Transverse colon (tissue), 4 donors: ENCODE data around the gene HNRNPDL. TPM values are rescaled to one million over a fixed set of nuclear protein-coding genes. Genes with fewer than 3 reads are reported as not detected.
"Not testable (repeated sequence)": the region's sequence is repeated elsewhere in the genome, so short reads cannot be mapped to it uniquely, and the experiment has no call there.

Experiments
- DNase-seq: peaks from one replicate; pipeline ENCODE4 v3.0.0-alpha.2; 2019
- H3K27ac ChIP-seq, 4 donors: fragments of 200-600 bp; sonication (generic); 2 replicates each; pipeline ENCODE4 v1.5.1; 2016 to 2018; ENCODE audit warnings: inconsistent platforms in 4 of 4
- H3K27me3 ChIP-seq: fragments of 200-600 bp; sonication (generic); 2 replicates; pipeline ENCODE4 v1.5.1; 2017; ENCODE audit warnings: inconsistent platforms
- H3K36me3 ChIP-seq, 4 donors: fragments of 200-600 bp; sonication (generic); 2 replicates each; pipeline ENCODE4 v1.5.1; 2017 to 2019; ENCODE audit warnings: inconsistent platforms in 4 of 4
- H3K4me1 ChIP-seq, 4 donors: fragments of 200-600 bp; sonication (generic); 2 replicates each; pipeline ENCODE4 v1.5.1; 2017 to 2020; ENCODE audit warnings: inconsistent platforms in 4 of 4
- H3K4me3 ChIP-seq, 4 donors: fragments of 200-600 bp; sonication (generic); 1 replicate in 1 of 4; 2 replicates in 3 of 4; pipeline versions ENCODE4 v1.5.1 to v1.6.1; 2017 to 2019; ENCODE audit warnings: inconsistent platforms in 4 of 4
- H3K9me3 ChIP-seq, 2 donors: fragments of 200-600 bp; sonication (generic); 2 replicates each; pipeline ENCODE4 v1.5.1; 2017 to 2019; ENCODE audit warnings: inconsistent platforms in 2 of 2
- EP300 ChIP-seq: sonication (generic); formaldehyde crosslinking; IDR thresholded peaks from one replicate; pipeline ENCODE4 v1.6.1; 2017; ENCODE audit warnings: antibody characterized with exemption, low read depth
- POLR2A ChIP-seq: fragments of 450-650 bp; IDR thresholded peaks from one replicate; pipeline ENCODE4 v1.6.1; 2016; ENCODE audit warnings: antibody characterized with exemption, mild to moderate bottlenecking, moderate library complexity
- POLR2AphosphoS5 ChIP-seq, 3 donors: sonication (generic); formaldehyde crosslinking; IDR thresholded peaks; one replicate each; pipeline ENCODE4 v1.6.1; 2016; ENCODE audit warnings: antibody characterized with exemption in 3 of 3
- WGBS, 2 donors: methylation state at CpG; one replicate each; pipeline ENCODE4 v1.1.5; 2018; ENCODE audit warnings: low coverage in 1 of 2; 5-methylcytosine and 5-hydroxymethylcytosine counted together
- in situ Hi-C, 4 donors: fragments of 200-750 bp; cut with MboI; loops; one replicate each; pipeline versions ENCODE4 v1.15.0 to v1.15.1; 2017; ENCODE audit warnings: low sequenced_read_pairs in 3 of 4, low pct_ligation_motif_present in 1 of 4, low pct_unique_long_range_greater_than_20kb in 1 of 4
- intact Hi-C: fragments of 100-400 bp; cut with DNase I; formaldehyde crosslinking; loops from one replicate; pipeline ENCODE4 v1.15.1; 2023; ENCODE audit warnings: low total_unique reads
- total RNA-seq, 4 donors: library from RNA; depleted of rRNA; stranded (reverse); fragments of >200 nt; gene quantifications; one replicate each; pipeline ENCODE4 v1.1.0, GENCODE V29; 2016
- TF ChIP-seq, protein P1 (sequence below), 5 experiments: fragments of 200-600 bp in 3 of 5; fragments of 450-650 bp in 2 of 5; sonication (generic) in 3 of 5; IDR thresholded peaks; 1 replicate in 2 of 5; 2 replicates in 3 of 5; pipeline ENCODE4 v1.5.1; 2016 to 2017; ENCODE audit warnings: antibody characterized with exemption in 5 of 5, inconsistent platforms in 3 of 5, mild to moderate bottlenecking in 2 of 5, moderate library complexity in 1 of 5

HNRNPDL gene
- total RNA-seq, 4 donors from 2014 or later, result 78.4 to 131 (median 100) TPM

DNA sequence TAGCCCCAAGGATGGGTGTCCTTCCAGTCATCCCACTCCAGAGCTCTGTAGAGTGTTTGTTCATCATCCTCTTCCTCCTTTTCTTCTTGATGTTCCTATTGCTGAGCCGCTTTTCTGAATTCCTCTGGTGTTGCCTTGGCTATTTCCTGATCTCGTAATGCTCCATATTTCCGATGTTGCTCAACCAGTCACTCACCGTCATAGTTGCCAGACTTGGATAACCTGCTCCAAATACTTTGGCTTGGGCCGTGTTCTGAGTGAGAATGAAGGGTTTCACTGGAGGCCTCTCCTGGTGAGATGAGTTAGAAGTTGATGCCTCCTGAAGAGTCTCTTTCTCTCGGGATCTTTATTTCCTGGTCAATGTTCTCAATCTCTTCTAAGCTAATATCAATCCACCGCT is 28.7 kb downstream of the HNRNPDL start:
- TF ChIP-seq, protein P1, sequence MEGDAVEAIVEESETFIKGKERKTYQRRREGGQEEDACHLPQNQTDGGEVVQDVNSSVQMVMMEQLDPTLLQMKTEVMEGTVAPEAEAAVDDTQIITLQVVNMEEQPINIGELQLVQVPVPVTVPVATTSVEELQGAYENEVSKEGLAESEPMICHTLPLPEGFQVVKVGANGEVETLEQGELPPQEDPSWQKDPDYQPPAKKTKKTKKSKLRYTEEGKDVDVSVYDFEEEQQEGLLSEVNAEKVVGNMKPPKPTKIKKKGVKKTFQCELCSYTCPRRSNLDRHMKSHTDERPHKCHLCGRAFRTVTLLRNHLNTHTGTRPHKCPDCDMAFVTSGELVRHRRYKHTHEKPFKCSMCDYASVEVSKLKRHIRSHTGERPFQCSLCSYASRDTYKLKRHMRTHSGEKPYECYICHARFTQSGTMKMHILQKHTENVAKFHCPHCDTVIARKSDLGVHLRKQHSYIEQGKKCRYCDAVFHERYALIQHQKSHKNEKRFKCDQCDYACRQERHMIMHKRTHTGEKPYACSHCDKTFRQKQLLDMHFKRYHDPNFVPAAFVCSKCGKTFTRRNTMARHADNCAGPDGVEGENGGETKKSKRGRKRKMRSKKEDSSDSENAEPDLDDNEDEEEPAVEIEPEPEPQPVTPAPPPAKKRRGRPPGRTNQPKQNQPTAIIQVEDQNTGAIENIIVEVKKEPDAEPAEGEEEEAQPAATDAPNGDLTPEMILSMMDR (IDR thresholded peaks at IDR 0.05), result no peak
- TF ChIP-seq POLR2A (no peak), POLR2AphosphoS5 (IDR thresholded peaks at IDR 0.05) (no peak), EP300 (no peak)
- 93 to 97% methylated on average over 4 to 7 of the region's 7 CpGs for WGBS, 2 donors
- H3K27me3 ChIP-seq, result no peaks in the 10 kb centered on the region
- H3K4me1 ChIP-seq, result no peaks in the 10 kb centered on the region
- H3K4me3 ChIP-seq, result no peak overlapping the region
- in situ Hi-C loops (no loop called here), intact Hi-C loops (no loop called here)
- H3K9me3 ChIP-seq, result no peaks in the 10 kb centered on the region
- H3K27ac ChIP-seq, result no peak overlapping the region
- DNase-seq, result no peak
- no peaks in the 10 kb centered on the region for H3K36me3 ChIP-seq

DNA sequence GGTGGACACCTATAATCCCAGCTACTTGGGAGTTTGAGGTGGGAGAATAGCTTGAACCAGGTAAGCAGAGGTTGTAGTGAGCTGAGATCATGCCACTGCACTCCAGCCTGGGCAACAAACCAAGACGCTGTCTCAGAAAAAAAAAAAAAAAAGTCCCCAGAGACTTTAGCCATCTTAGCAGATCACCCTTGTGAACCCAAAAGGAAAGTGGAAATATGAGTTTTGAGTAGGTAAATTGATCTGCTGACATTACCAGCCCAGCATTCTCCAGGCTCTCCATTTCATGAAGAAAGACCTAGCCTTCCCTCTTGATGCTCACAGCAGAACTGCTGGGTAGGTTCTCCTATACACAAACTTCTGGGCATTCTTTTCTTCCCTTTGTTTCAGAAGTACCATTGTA is 32.0 kb downstream of the HNRNPDL start:
- in situ Hi-C loops, result no loop called here

DNA sequence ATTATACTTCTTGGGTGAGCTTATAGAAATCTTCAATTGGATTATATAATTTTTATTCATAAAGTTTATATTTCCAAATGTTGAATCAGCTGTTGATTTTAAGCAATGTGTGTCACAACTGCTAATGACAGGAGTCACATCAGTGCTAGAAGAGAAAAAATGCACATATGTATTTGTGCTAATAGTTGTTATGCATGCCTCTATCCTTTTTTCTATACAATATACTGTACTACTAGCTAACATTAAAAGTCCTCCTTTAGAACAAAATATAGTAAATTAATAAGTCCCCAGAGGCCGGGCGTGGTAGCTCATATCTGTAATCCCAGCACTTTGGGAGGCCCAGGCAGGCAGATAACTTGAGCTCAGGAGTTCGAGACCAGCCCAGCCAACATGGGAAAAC is 32.7 kb downstream of the HNRNPDL start:
- DNase-seq, result no peak
- no peaks in the 10 kb centered on the region for H3K27me3 ChIP-seq
- H3K27ac ChIP-seq, result no peak overlapping the region
- no peaks in the 10 kb centered on the region for H3K4me1 ChIP-seq
- no peaks in the 10 kb centered on the region for H3K36me3 ChIP-seq
- in situ Hi-C loops, result no loop called here
- H3K4me3 ChIP-seq, result no peak overlapping the region
- no peaks in the 10 kb centered on the region for H3K9me3 ChIP-seq
- 90% methylated on average over 3 of the region's 3 CpGs; no CpG with 5 or more reads in 1 of the 2 donors for WGBS, 2 donors
- intact Hi-C loops, result no loop called here
- TF ChIP-seq POLR2AphosphoS5 (IDR thresholded peaks at IDR 0.05) (no peak), POLR2A (no peak), EP300 (no peak)
- TF ChIP-seq, protein P1 (IDR thresholded peaks at IDR 0.05), result no peak

More for the DNA sequence above, 32.0 kb downstream of the HNRNPDL start:
- no peaks in the 10 kb centered on the region for H3K27me3 ChIP-seq
- intact Hi-C loops, result no loop called here
- H3K9me3 ChIP-seq, result no peaks in the 10 kb centered on the region
- WGBS, 2 donors, result 80% methylated on average over 1 of the region's 1 CpG; no CpG with 5 or more reads in 1 of the 2 donors
- H3K4me1 ChIP-seq, result no peaks in the 10 kb centered on the region
- no peak overlapping the region for H3K4me3 ChIP-seq
- H3K36me3 ChIP-seq, result no peaks in the 10 kb centered on the region
- TF ChIP-seq EP300 (no peak), POLR2A (no peak), POLR2AphosphoS5 (IDR thresholded peaks at IDR 0.05) (no peak)
- TF ChIP-seq, protein P1 (IDR thresholded peaks at IDR 0.05), result no peak
- no peak for DNase-seq
- no peak overlapping the region for H3K27ac ChIP-seq

DNA sequence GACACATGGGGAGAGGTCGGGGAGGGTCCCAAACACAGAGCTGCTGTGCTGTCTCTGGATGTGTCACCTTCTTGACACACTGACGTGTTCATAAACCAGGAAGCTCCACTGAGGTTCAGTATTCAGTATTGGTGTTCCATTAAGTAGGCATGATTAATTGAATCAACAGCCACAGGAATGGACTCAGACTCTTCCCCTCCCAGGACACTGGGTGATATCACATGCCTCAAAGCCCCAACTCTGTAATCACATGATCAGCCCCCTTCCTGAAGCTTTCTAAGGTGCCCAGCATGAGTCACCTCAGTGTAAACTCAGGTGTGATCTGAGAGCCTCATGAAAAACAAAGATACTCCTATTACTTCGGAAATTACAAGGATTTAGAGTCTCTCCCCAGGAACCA is 35.4 kb downstream of the HNRNPDL start:
- Histone ChIP-seq H3K27me3 (no peaks in the 10 kb centered on the region), H3K9me3 (no peaks in the 10 kb centered on the region), H3K27ac (no peak overlapping the region), H3K36me3 (no peaks in the 10 kb centered on the region), H3K4me1 (no peaks in the 10 kb centered on the region), H3K4me3 (no peak overlapping the region)
- 77 to 92% methylated on average over 2 to 3 of the region's 3 CpGs for WGBS, 2 donors
- in situ Hi-C loops (no loop called here), intact Hi-C loops (no loop called here)
- no peak for DNase-seq
- TF ChIP-seq POLR2A, result no peak
- TF ChIP-seq, protein P1 (IDR thresholded peaks at IDR 0.05), result no peak
- no peak for TF ChIP-seq EP300
- no peak for TF ChIP-seq POLR2AphosphoS5 (IDR thresholded peaks at IDR 0.05)

DNA sequence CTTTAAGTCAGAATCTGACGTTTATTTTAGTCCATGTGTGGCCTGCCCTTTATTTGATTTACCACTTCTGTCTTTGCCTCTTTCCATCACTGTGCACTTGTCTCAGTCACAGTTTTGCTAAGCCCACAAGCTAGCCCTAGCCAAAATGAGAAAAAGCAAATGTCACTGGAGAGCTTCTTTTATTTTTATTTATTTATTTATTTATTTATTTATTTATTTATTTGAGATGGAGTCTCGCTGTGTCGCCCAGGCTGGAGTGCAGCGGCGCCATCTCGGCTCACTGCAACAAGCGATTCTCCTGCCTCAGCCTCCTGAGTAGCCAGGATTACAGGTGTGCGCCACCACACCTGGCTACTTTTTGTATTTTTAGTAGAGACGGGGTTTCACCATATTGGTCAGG is 40.2 kb downstream of the HNRNPDL start:
- H3K27me3 ChIP-seq, DNase-seq, in situ Hi-C loops, H3K36me3 ChIP-seq, H3K9me3 ChIP-seq, H3K4me3 ChIP-seq, H3K27ac ChIP-seq, intact Hi-C loops, H3K4me1 ChIP-seq: not testable (repeated sequence)
- 36 to 87% methylated on average over 2 to 9 of the region's 9 CpGs for WGBS, 2 donors
